Measurements from ENCODE around the gene STK24. TPM values are rescaled to one million over a fixed set of nuclear protein-coding genes. Genes with fewer than 3 reads are reported as not detected.

The STK24 gene
- total RNA-seq, 1 donor from 2014 or later, result 17.0 TPM

GRCh38 chr13:98478189-98479129 lies 98.4 kb downstream of the STK24 start:
- no peak for DNase-seq (ENCODE audit: low spot score)
- no peak for ATAC-seq

GRCh38 chr13:98476538-98476966 lies 100.4 kb downstream of the STK24 start:
- ATAC-seq (peak; percentile 79), DNase-seq (ENCODE audit: low spot score) (peak; percentile 97)

- DNase-seq (ENCODE audit: low spot score), result no peak
- no peak for ATAC-seq
Measured at GRCh38 chr13:98476106-98476505, 100.8 kb downstream of the STK24 start.

- no peak for ATAC-seq
Measured at GRCh38 chr13:98475522-98475921, 101.4 kb downstream of the STK24 start.

GRCh38 chr13:98474761-98475160 lies 102.1 kb downstream of the STK24 start:
- DNase-seq (ENCODE audit: low spot score), result peak; percentile 66
- ATAC-seq, result peak; percentile 1

More at GRCh38 chr13:98475522-98475921, 101.4 kb downstream of the STK24 start:
- DNase-seq (ENCODE audit: low spot score), result no peak

GRCh38 chr13:98474292-98474691 lies 102.6 kb downstream of the STK24 start:
- ATAC-seq (no peak), DNase-seq (ENCODE audit: low spot score) (no peak)

DNA sequence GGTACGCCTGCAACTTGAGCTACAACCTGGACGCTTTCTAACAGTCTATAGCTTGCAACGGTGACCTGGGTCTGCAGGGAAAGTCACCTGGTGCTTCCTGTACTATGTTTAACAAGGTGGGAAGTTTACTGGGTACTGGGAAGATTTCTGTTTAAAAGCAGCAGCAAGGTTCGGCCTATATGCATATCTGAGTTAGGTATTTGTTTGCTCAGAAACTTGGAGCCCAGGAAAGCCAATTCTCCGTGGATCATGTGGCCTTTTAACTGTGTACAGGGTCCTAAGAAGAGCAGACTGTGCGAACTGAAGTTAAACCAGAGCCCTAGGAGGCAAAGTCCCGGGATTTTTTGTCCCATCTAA lies 103.1 kb downstream of the STK24 start:
- DNase-seq (ENCODE audit: low spot score), result no peak
- ATAC-seq, result no peak

GRCh38 chr13:98473135-98473787 lies 103.6 kb downstream of the STK24 start:
- ATAC-seq (peak; percentile 78), DNase-seq (ENCODE audit: low spot score) (peak; percentile 96)

- DNase-seq (ENCODE audit: low spot score) (peak; percentile 70), ATAC-seq (peak; percentile 51)
Measured at GRCh38 chr13:98471934-98472333, 105.0 kb downstream of the STK24 start.

DNA sequence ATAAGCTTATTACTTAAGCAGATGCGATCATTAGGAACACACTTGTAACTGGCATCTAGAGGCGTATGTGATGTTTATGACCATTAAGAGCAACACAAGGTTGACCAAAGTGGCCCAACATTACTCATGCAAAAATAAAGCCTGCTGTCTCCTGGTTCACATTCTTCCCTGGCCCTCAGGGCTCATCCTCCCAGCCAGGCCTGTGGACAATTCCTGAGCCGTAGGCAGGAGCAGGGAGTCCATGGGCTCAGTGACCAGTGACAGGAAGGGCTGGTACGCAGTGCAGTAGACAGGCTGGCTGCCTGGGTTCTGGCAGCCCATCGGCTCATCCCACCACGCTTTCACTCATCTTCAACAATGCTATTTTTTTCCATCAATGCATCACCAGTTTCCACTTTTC lies 106.0 kb downstream of the STK24 start:
- DNase-seq (ENCODE audit: low spot score) (no peak), ATAC-seq (no peak)

DNA sequence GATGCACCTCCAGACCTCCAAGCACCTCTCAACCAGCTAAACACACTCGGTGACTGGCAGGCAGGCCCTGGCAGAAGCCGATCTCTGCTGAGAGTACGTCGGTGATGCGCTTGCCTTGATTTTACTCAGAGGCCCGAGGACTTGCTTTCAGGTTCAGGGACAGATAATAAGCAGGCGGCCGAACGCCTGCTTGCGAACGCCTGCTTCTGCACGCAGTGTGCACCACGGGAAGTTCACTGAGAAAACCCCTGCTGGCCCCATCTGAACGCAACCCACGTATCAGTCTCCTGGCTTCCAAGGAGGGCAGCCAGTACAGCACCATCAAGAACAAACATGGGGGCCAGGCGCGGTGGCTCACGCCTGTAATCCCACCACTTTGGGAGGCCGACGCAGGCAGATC lies 108.0 kb downstream of the STK24 start:
- DNase-seq (ENCODE audit: low spot score) (no peak), ATAC-seq (no peak)

- ATAC-seq (no peak), DNase-seq (ENCODE audit: low spot score) (no peak)
Measured at GRCh38 chr13:98468361-98468760, 108.5 kb downstream of the STK24 start.

- DNase-seq (ENCODE audit: low spot score) (no peak), ATAC-seq (peak; percentile 78)
Measured at GRCh38 chr13:98467263-98467985, 109.5 kb downstream of the STK24 start.

GRCh38 chr13:98466634-98467236 lies 110.2 kb downstream of the STK24 start:
- no peak for DNase-seq (ENCODE audit: low spot score)
- ATAC-seq, result peak; percentile 52

- ATAC-seq, result no peak
- no peak for DNase-seq (ENCODE audit: low spot score)
Measured at GRCh38 chr13:98462946-98463345, 114.0 kb downstream of the STK24 start.

- DNase-seq (ENCODE audit: low spot score) (no peak), ATAC-seq (no peak)
Measured at GRCh38 chr13:98462241-98462882, 114.5 kb downstream of the STK24 start.

GRCh38 chr13:98461486-98462240 lies 115.2 kb downstream of the STK24 start:
- ATAC-seq (no peak), DNase-seq (ENCODE audit: low spot score) (no peak)

GRCh38 chr13:98460516-98460915 lies 116.4 kb downstream of the STK24 start:
- DNase-seq (ENCODE audit: low spot score) (no peak), ATAC-seq (no peak)

GRCh38 chr13:98459721-98460370 lies 117.1 kb downstream of the STK24 start:
- ATAC-seq (no peak), DNase-seq (ENCODE audit: low spot score) (no peak)

All from left lobe of liver (tissue), 2 donors.